Measurements from ENCODE around the gene PLPP3. TPM values are rescaled to one million over a fixed set of nuclear protein-coding genes. Genes with fewer than 3 reads are reported as not detected.

Gene PLPP3
- total RNA-seq, 1 donor from 2014 or later, result 106 TPM

GRCh38 chr1:56464294-56464693 is 115.1 kb downstream of the PLPP3 start:
- DNase-seq, result no peak
- no peak for ATAC-seq
- intact Hi-C loops (cut with DNase I), result no loop called here

GRCh38 chr1:56463376-56463775 is 116.0 kb downstream of the PLPP3 start:
- Histone ChIP-seq H3K27ac (no peak overlapping the region), H3K4me3 (no peak overlapping the region), H3K36me3 (no peaks in the 10 kb centered on the region), H3K9me3 (no peaks in the 10 kb centered on the region), H3K27me3 (ENCODE audit: low read depth) (no peaks in the 10 kb centered on the region), H3K4me1 (peaks cover 10% of the 10 kb centered on the region)
- DNase-seq (no peak), ATAC-seq (no peak)
- intact Hi-C loops (cut with DNase I), result no loop called here
- TF ChIP-seq, protein P1, sequence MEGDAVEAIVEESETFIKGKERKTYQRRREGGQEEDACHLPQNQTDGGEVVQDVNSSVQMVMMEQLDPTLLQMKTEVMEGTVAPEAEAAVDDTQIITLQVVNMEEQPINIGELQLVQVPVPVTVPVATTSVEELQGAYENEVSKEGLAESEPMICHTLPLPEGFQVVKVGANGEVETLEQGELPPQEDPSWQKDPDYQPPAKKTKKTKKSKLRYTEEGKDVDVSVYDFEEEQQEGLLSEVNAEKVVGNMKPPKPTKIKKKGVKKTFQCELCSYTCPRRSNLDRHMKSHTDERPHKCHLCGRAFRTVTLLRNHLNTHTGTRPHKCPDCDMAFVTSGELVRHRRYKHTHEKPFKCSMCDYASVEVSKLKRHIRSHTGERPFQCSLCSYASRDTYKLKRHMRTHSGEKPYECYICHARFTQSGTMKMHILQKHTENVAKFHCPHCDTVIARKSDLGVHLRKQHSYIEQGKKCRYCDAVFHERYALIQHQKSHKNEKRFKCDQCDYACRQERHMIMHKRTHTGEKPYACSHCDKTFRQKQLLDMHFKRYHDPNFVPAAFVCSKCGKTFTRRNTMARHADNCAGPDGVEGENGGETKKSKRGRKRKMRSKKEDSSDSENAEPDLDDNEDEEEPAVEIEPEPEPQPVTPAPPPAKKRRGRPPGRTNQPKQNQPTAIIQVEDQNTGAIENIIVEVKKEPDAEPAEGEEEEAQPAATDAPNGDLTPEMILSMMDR (IDR thresholded peaks at IDR 0.05), result no peak

More at GRCh38 chr1:56464294-56464693, 115.1 kb downstream of the PLPP3 start:
- H3K4me3 ChIP-seq, result no peak overlapping the region
- TF ChIP-seq, protein P1 (IDR thresholded peaks at IDR 0.05), result no peak
- no peak overlapping the region for H3K27ac ChIP-seq
- H3K9me3 ChIP-seq, result no peaks in the 10 kb centered on the region
- H3K36me3 ChIP-seq, result no peaks in the 10 kb centered on the region
- peaks cover 10% of the 10 kb centered on the region for H3K4me1 ChIP-seq
- H3K27me3 ChIP-seq (ENCODE audit: low read depth), result no peaks in the 10 kb centered on the region

- Histone ChIP-seq H3K36me3 (no peaks in the 10 kb centered on the region), H3K9me3 (no peaks in the 10 kb centered on the region), H3K4me3 (no peak overlapping the region), H3K27me3 (ENCODE audit: low read depth) (no peaks in the 10 kb centered on the region), H3K4me1 (peaks cover 10% of the 10 kb centered on the region), H3K27ac (no peak overlapping the region)
- intact Hi-C loops (cut with DNase I), result no loop called here
- TF ChIP-seq, protein P1 (IDR thresholded peaks at IDR 0.05), result no peak
- no peak for ATAC-seq
- no peak for DNase-seq
Measured at GRCh38 chr1:56462209-56462608, 117.2 kb downstream of the PLPP3 start.

DNA sequence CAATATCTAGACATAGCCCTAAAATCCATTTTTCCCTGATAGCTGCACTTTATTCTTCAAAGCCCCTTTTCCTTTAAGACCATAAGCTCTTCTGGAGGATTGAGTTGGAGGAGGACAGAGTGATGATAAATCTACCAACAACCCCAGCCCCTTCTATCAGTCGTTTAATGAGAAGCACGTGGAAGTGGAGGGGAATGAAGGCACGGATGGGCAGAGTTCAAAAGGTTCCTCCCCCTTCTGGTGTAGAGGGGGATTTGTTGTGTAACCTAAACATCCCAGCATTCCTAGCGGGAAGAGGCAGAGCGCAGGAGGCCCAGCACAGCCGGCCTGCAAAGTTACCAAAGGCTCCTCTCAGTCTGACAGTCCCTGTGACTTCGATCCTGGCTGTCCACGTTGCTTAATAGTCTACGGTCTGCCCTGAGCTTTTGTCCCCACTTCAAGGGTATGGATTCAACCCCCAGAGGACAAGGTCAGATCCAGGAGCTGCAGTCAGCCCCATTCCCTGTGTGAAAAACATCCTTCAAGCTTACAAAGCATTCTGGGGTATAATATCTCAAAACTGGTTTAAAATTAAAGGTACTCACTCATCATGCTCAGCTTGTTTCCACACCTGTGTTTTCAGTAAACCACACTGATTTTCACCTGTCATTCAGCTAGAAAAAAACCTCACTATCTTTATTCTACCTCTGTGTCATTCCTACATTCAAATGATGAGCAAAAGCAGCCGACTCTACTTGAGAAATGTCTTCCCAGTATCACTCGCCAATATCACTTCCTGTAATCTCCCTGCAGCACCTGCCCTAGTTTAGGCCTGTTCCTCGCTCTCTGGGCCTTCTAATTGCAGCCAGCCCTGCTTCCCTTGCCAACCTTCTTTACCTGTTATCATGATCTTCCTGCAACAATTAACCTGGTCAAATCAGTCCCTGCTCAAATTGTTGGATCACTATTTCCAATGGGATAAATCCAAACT is 117.9 kb downstream of the PLPP3 start:
- Histone ChIP-seq H3K27me3 (ENCODE audit: low read depth) (no peaks in the 10 kb centered on the region), H3K27ac (no peak overlapping the region), H3K36me3 (no peaks in the 10 kb centered on the region), H3K4me1 (peaks cover 2% of the 10 kb centered on the region), H3K9me3 (no peaks in the 10 kb centered on the region), H3K4me3 (no peak overlapping the region)
- ATAC-seq (no peak), DNase-seq (no peak)
- intact Hi-C loops (cut with DNase I), result no loop called here
- TF ChIP-seq, protein P1 (IDR thresholded peaks at IDR 0.05), result no peak

DNA sequence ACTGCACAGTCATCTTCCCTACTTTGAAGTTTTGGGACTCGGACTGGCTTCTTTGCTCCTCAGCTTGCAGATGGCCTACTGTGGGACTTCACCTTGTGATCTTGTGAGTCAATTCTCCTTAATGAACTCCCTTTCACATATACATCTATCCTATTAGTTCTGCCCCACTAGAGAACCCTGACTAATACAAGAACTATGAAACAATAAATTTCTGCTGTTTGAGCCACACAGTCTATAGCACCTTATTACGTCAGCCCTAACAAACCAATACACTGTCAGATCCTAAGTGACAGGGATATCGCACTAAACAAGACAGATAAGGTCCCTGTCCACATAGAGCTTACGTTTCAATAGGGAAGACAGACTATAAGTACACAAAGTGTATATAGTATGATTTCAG is 120.1 kb downstream of the PLPP3 start:
- TF ChIP-seq, protein P1 (IDR thresholded peaks at IDR 0.05), result no peak
- Histone ChIP-seq H3K9me3 (no peaks in the 10 kb centered on the region), H3K27ac (no peak overlapping the region), H3K4me1 (no peaks in the 10 kb centered on the region), H3K4me3 (no peak overlapping the region), H3K27me3 (ENCODE audit: low read depth) (no peaks in the 10 kb centered on the region), H3K36me3 (no peaks in the 10 kb centered on the region)
- DNase-seq, result no peak
- intact Hi-C loops (cut with DNase I), result no loop called here
- no peak for ATAC-seq

All from lower lobe of right lung (tissue), 2 donors.